Breast epithelium (tissue), 3 donors: ENCODE data around the gene MYO1D.

Source experiments
- POLR2AphosphoS5 ChIP-seq, 3 donors: sonication (generic); formaldehyde crosslinking; IDR thresholded peaks; one replicate each; pipeline ENCODE4 v1.6.1; 2017; ENCODE audit warnings: antibody characterized with exemption in 3 of 3
- TF ChIP-seq, protein P1 (sequence below), 3 donors: fragments of 450-650 bp; IDR thresholded peaks; one replicate each; pipeline ENCODE4 v1.5.1; 2016 to 2017; ENCODE audit warnings: antibody characterized with exemption in 3 of 3, mild to moderate bottlenecking in 3 of 3, moderate library complexity in 3 of 3

- TF ChIP-seq, protein P1, sequence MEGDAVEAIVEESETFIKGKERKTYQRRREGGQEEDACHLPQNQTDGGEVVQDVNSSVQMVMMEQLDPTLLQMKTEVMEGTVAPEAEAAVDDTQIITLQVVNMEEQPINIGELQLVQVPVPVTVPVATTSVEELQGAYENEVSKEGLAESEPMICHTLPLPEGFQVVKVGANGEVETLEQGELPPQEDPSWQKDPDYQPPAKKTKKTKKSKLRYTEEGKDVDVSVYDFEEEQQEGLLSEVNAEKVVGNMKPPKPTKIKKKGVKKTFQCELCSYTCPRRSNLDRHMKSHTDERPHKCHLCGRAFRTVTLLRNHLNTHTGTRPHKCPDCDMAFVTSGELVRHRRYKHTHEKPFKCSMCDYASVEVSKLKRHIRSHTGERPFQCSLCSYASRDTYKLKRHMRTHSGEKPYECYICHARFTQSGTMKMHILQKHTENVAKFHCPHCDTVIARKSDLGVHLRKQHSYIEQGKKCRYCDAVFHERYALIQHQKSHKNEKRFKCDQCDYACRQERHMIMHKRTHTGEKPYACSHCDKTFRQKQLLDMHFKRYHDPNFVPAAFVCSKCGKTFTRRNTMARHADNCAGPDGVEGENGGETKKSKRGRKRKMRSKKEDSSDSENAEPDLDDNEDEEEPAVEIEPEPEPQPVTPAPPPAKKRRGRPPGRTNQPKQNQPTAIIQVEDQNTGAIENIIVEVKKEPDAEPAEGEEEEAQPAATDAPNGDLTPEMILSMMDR (IDR thresholded peaks at IDR 0.05) = no peak
- TF ChIP-seq POLR2AphosphoS5 (IDR thresholded peaks at IDR 0.05) = no peak
Measured at GRCh38 chr17:32819035-32819434, 57.9 kb downstream of the MYO1D start.
